ENCODE data around the gene WDR33. TPM values are rescaled to one million over a fixed set of nuclear protein-coding genes. Genes with fewer than 3 reads are reported as not detected.

Gene WDR33
- total and polyA plus RNA-seq, 2 donors (not counting 3 experiments of a cell fraction or from before 2014, with no cell fraction given): 16.4 to 52.5 TPM

GRCh38 chr2:127712999-127713398, 98.0 kb downstream of the WDR33 start:
- dilution Hi-C loops (cut with MboI; ENCODE audit: extremely low pct_ligation_motif_present, low sequenced_read_pairs): no loop called here
- H3K79me2 ChIP-seq (ENCODE audit: control insufficient read depth, insufficient read depth, low read length): no peaks in the 10 kb centered on the region
- H2AFZ ChIP-seq (ENCODE audit: low read depth, low read length): no peak overlapping the region
- no peak overlapping the region for H3K9ac ChIP-seq (replicated peaks; ENCODE audit: extremely low read depth, insufficient read depth, low read length)
- CTCF ChIA-PET: interaction anchor here (0.7 to 1.9 kb wide), 2 partner anchors 18 to 122 kb away, joined by 3 to 7 read pairs; no protein-coding TSS in a partner anchor
- FAIRE-seq (no peak), DNase-seq (ENCODE audit: low read depth, low spot score) (no peak)
- peaks cover 5 to 20% of the 10 kb centered on the region in 2 experiments for H3K36me3 ChIP-seq (ENCODE audit: control insufficient read depth in 2 of 2, extremely low read depth in 1 of 2, insufficient read depth in 2 of 2, low read length in 2 of 2)
- intact Hi-C loops (cut with micrococcal nuclease): no loop called here
- no peaks in the 10 kb centered on the region for H3K9me3 ChIP-seq (replicated peaks; ENCODE audit: control insufficient read depth, insufficient read depth, low read length)
- no peaks in the 10 kb centered on the region for H3K9me1 ChIP-seq (replicated peaks; ENCODE audit: control insufficient read depth, extremely low read depth, insufficient read depth, low read length)
- H3K4me2 ChIP-seq (ENCODE audit: insufficient read depth, low read length): no peak overlapping the region
- no peak overlapping the region for H3K4me3 ChIP-seq (replicated peaks in 1 of 3; ENCODE audit: insufficient read depth in 1 of 3, low read depth in 1 of 3, low read length in 3 of 3)
- BruUV-seq (replicated peaks): no TSS peak
- no peaks in the 10 kb centered on the region for H4K20me1 ChIP-seq (replicated peaks; ENCODE audit: control insufficient read depth, extremely low read depth, insufficient read depth, low read length)
- H3K27me3 ChIP-seq (ENCODE audit: control insufficient read depth in 2 of 2, insufficient read depth in 2 of 2, low read length in 2 of 2): no peaks in the 10 kb centered on the region
- POLR2A ChIA-PET: no interaction called here
- H3K27ac ChIP-seq (ENCODE audit: insufficient read depth, low read depth, low read length): no peak overlapping the region
- TF ChIP-seq POLR2A (IDR thresholded peaks at IDR 0.05; ENCODE audit: low read depth, low read length): no peak
- no peak for TF ChIP-seq CTCF (IDR thresholded peaks at IDR 0.05; ENCODE audit: extremely low read depth in 1 of 2, insufficient read depth in 1 of 2, low read depth in 1 of 2, low read length in 2 of 2)
- no peak for TF ChIP-seq MYC (IDR thresholded peaks at IDR 0.05; ENCODE audit: low read depth, low read length)
- no peak for TF ChIP-seq FOS (IDR thresholded peaks at IDR 0.05; ENCODE audit: borderline replicate concordance, insufficient read depth, low read length)
- H3K4me1 ChIP-seq (ENCODE audit: control insufficient read depth, extremely low read depth, insufficient read depth, low read length): no peaks in the 10 kb centered on the region

GRCh38 chr2:127709336-127709735, 101.6 kb downstream of the WDR33 start:
- no peak for TF ChIP-seq MYC (IDR thresholded peaks at IDR 0.05; ENCODE audit: low read depth, low read length)
- no peak for TF ChIP-seq GATA2 (IDR thresholded peaks at IDR 0.05; ENCODE audit: insufficient read depth, insufficient read length, low read depth, low read length)
- no peak for TF ChIP-seq POLR2AphosphoS5 (IDR thresholded peaks at IDR 0.05; ENCODE audit: insufficient read depth, low read depth, low read length)
- no peak for TF ChIP-seq EZH2 (IDR thresholded peaks at IDR 0.05; ENCODE audit: borderline replicate concordance, low read depth, low read length, severe bottlenecking)
- no peak for TF ChIP-seq JUN (IDR thresholded peaks at IDR 0.05; ENCODE audit: borderline replicate concordance, insufficient read depth, insufficient read length, low read depth)
- no peak for TF ChIP-seq FOS (IDR thresholded peaks at IDR 0.05; ENCODE audit: borderline replicate concordance, insufficient read depth, low read length)
- no peak for TF ChIP-seq CTCF (IDR thresholded peaks at IDR 0.05; ENCODE audit: extremely low read depth in 1 of 2, insufficient read depth in 1 of 2, low read depth in 1 of 2, low read length in 2 of 2)
- TF ChIP-seq MAX (IDR thresholded peaks at IDR 0.05; ENCODE audit: insufficient read depth, insufficient read length): no peak
- no peak for TF ChIP-seq POLR2A (IDR thresholded peaks at IDR 0.05; ENCODE audit: low read depth, low read length)
- H3K79me2 ChIP-seq (ENCODE audit: control insufficient read depth, insufficient read depth, low read length): no peaks in the 10 kb centered on the region
- no peak for DNase-seq (ENCODE audit: low read depth, low spot score)
- H3K27ac ChIP-seq (ENCODE audit: insufficient read depth, low read depth, low read length): no peak overlapping the region
- H3K9ac ChIP-seq (replicated peaks; ENCODE audit: extremely low read depth, insufficient read depth, low read length): no peak overlapping the region
- no peaks in the 10 kb centered on the region for H3K9me3 ChIP-seq (replicated peaks; ENCODE audit: control insufficient read depth, insufficient read depth, low read length)
- no peak overlapping the region for H3K4me2 ChIP-seq (ENCODE audit: insufficient read depth, low read length)
- peaks cover 8 to 24% of the 10 kb centered on the region in 2 experiments for H3K36me3 ChIP-seq (ENCODE audit: control insufficient read depth in 2 of 2, extremely low read depth in 1 of 2, insufficient read depth in 2 of 2, low read length in 2 of 2)
- dilution Hi-C loops (cut with MboI; ENCODE audit: extremely low pct_ligation_motif_present, low sequenced_read_pairs) (no loop called here), intact Hi-C loops (cut with micrococcal nuclease) (no loop called here)
- no peak overlapping the region for H2AFZ ChIP-seq (ENCODE audit: low read depth, low read length)
- CTCF ChIA-PET: interaction anchor here (1.8 kb wide), 1 partner anchor 118 kb away, joined by 4 read pairs; no protein-coding TSS in a partner anchor
- BruUV-seq (replicated peaks): no TSS peak
- no peaks in the 10 kb centered on the region for H3K4me1 ChIP-seq (ENCODE audit: control insufficient read depth, extremely low read depth, insufficient read depth, low read length)
- no peaks in the 10 kb centered on the region for H3K9me1 ChIP-seq (replicated peaks; ENCODE audit: control insufficient read depth, extremely low read depth, insufficient read depth, low read length)
- no peaks in the 10 kb centered on the region for H3K27me3 ChIP-seq (ENCODE audit: control insufficient read depth in 2 of 2, insufficient read depth in 2 of 2, low read length in 2 of 2)
- FAIRE-seq: no peak
- no peak overlapping the region for H3K4me3 ChIP-seq (replicated peaks in 1 of 3; ENCODE audit: insufficient read depth in 1 of 3, low read depth in 1 of 3, low read length in 3 of 3)
- H4K20me1 ChIP-seq (replicated peaks; ENCODE audit: control insufficient read depth, extremely low read depth, insufficient read depth, low read length): no peaks in the 10 kb centered on the region
- POLR2A ChIA-PET: no interaction called here

All from endothelial cell of umbilical vein (primary cell).